ENCODE data around the gene SEPHS2. TPM values are rescaled to one million over a fixed set of nuclear protein-coding genes. Genes with fewer than 3 reads are reported as not detected.
"Not testable (repeated sequence)": the region's sequence is repeated elsewhere in the genome, so short reads cannot be mapped to it uniquely, and the experiment has no call there.

The SEPHS2 gene
- total and polyA plus RNA-seq, 2 experiments from 2014 or later = 14.0 to 51.9 TPM

DNA sequence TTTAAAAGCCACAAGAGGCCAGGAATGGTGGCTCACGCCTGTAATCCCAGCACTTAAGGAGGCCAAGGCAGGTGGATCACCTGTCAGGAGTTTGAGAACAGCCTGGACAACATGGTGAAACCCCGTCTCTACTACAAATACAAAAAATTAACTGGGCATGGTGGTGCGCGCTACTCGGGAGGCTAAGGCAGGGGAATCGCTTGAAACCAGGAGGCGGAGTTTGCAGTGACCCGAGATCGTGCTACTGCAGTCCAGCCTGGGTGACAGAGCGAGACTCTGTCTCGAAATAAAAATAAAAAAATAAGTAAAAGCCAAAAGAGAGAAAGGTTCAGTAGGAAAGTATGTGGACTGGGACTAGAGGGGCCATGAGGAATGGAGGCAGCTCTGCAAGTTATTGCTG is 13.8 kb upstream of the SEPHS2 start:
- DNase-seq (ENCODE audit: low read depth in 1 of 2, low spot score in 1 of 2) = no peak
- TF ChIP-seq, protein P1, sequence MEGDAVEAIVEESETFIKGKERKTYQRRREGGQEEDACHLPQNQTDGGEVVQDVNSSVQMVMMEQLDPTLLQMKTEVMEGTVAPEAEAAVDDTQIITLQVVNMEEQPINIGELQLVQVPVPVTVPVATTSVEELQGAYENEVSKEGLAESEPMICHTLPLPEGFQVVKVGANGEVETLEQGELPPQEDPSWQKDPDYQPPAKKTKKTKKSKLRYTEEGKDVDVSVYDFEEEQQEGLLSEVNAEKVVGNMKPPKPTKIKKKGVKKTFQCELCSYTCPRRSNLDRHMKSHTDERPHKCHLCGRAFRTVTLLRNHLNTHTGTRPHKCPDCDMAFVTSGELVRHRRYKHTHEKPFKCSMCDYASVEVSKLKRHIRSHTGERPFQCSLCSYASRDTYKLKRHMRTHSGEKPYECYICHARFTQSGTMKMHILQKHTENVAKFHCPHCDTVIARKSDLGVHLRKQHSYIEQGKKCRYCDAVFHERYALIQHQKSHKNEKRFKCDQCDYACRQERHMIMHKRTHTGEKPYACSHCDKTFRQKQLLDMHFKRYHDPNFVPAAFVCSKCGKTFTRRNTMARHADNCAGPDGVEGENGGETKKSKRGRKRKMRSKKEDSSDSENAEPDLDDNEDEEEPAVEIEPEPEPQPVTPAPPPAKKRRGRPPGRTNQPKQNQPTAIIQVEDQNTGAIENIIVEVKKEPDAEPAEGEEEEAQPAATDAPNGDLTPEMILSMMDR (IDR thresholded peaks at IDR 0.05; ENCODE audit: low read depth, low read length) = no peak
- no peaks in the 10 kb centered on the region for H3K4me1 ChIP-seq (ENCODE audit: low read depth)

DNA sequence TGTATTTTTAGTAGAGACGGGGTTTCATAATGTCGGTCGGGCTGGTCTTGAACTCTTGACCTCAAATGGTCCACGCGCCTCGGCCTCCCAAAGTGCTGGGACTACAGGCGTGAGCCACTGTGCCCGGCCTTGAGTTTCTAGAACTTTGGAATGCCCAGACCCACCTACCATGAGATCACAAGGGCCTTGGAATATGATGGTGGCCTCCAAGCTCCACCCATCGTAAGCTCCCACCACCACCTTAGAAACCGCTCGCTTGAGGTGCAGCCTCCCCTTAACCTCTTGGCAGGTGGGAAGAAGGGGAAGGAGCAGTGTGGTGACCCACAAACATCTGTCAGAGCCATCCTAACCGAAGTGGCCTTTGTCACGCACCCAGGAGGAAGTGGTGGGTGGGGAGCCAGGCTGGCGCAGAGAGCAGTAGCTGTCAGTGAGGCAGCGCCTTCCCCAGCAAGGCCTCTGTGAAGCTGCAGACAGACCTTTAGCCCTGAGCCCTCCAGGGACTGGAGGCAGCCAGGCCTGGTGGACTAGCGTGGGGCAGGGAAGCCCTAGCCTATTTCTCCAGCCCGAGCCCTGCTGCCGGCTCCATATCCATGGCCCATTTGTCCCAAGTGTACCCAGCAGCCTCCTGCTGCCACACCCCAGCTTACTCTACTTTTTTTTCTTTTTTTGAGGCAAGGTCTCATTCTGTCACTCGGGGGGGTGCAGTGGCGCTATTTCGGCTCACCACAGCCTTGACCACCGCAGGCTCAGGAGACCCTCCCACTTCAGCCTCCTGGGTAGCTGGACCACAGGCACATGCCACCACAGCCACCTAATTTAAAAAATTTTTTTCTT is 13.1 kb upstream of the SEPHS2 start:
- H3K4me1 ChIP-seq (ENCODE audit: low read depth) = no peaks in the 10 kb centered on the region
- no peak for DNase-seq (ENCODE audit: low read depth in 1 of 2, low spot score in 1 of 2)

More for the DNA sequence above, 13.8 kb upstream of the SEPHS2 start:
- Histone ChIP-seq H3K27ac (no peak overlapping the region), H3K9me3 (ENCODE audit: low read depth) (no peaks in the 10 kb centered on the region), H3K4me3 (no peak overlapping the region), H3K36me3 (no peaks in the 10 kb centered on the region), H3K27me3 (no peaks in the 10 kb centered on the region)

DNA sequence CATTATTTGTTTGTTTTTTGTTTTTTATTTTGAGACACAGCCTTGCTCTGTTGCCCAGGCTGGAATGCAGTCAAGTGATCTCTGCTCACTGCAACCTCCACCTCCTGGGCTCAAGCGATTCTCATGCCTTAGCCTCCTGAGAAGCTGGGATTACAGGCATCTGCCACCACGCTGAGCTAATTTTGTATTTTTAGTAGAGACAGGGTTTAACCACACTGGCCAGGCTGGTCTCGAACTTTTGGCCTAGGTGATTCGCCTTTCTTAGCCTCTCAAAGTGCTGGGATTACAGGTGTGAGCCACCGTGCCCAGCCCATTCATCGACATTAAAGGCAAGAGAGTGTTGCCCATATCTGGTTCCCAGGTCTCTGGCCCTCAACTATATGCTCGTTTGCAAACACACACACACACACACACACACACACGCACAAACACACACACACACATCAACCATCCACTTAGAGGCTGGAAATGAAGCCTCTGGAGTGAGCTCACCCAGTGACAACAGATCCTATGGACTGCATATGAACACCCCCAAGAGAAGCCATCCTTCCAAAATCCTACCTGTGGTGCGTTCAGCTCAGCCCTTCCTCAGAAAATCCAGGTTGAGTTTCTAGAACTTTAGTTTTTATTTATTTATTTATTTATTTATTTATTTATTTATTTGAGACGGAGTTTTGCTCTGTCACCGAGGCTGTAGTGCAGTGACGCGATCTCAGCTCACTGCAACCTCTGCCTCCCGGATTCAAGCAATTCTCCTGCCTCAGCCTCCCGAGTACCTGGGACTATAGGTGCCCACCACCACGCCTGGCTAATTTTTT is 12.3 kb upstream of the SEPHS2 start:
- Histone ChIP-seq H3K36me3 (no peaks in the 10 kb centered on the region), H3K4me1 (ENCODE audit: low read depth) (no peaks in the 10 kb centered on the region), H3K4me3 (no peak overlapping the region), H3K27ac (no peak overlapping the region), H3K9me3 (ENCODE audit: low read depth) (no peaks in the 10 kb centered on the region), H3K27me3 (no peaks in the 10 kb centered on the region)
- DNase-seq (ENCODE audit: low read depth in 1 of 2, low spot score in 1 of 2) = no peak
- TF ChIP-seq, protein P1 (IDR thresholded peaks at IDR 0.05; ENCODE audit: low read depth, low read length) = no peak

More for the DNA sequence above, 13.1 kb upstream of the SEPHS2 start:
- no peaks in the 10 kb centered on the region for H3K27me3 ChIP-seq
- TF ChIP-seq, protein P1 (IDR thresholded peaks at IDR 0.05; ENCODE audit: low read depth, low read length) = no peak
- H3K36me3 ChIP-seq = no peaks in the 10 kb centered on the region
- H3K4me3 ChIP-seq = no peak overlapping the region
- no peak overlapping the region for H3K27ac ChIP-seq
- H3K9me3 ChIP-seq (ENCODE audit: low read depth) = no peaks in the 10 kb centered on the region

DNA sequence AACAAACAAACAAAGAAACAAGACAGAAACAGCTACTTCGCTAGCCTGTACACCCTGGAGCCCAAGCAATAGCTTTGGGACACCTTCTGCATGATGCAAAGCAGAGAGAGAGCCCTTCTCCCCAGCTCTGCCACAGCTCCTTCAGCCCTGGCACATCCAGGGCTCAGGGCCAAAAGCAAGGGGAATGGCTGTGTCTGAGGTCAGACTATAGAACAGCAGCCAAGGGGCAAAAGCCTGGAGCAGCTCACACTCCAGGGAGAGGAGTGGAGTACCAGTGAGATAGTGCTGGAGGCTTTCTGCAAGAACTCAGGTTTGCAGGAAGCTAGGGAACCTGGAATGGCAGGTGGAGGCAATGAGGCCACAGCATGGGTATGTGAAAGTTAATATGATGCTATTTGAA is 11.6 kb upstream of the SEPHS2 start:
- TF ChIP-seq, protein P1 (IDR thresholded peaks at IDR 0.05; ENCODE audit: low read depth, low read length) = no peak
- Histone ChIP-seq H3K36me3 (no peaks in the 10 kb centered on the region), H3K4me1 (ENCODE audit: low read depth) (no peaks in the 10 kb centered on the region), H3K27me3 (no peaks in the 10 kb centered on the region), H3K27ac (no peak overlapping the region), H3K9me3 (ENCODE audit: low read depth) (no peaks in the 10 kb centered on the region), H3K4me3 (no peak overlapping the region)
- DNase-seq (ENCODE audit: low read depth in 1 of 2, low spot score in 1 of 2) = no peak

DNA sequence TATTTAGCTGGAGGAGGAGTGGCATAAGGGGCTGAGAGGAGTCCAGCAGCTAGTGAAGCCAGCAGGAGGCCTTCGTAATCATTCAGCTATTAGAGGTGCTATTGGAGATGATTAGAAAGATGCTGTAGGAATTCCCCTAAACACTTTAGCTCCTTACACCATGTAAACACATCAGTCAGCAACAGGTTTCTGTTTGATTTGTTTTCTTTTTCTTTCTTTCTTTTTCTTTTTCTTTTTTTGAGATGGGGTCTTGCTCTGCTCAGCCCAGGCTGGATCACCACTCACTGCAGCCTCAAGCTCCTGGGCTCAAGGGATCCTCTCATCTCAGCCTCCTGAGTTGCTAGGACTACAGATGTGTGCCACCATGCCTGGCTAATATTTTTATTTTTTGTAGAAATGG is 10.6 kb upstream of the SEPHS2 start:
- Histone ChIP-seq H3K27me3 (no peaks in the 10 kb centered on the region), H3K4me3 (no peak overlapping the region), H3K9me3 (ENCODE audit: low read depth) (no peaks in the 10 kb centered on the region), H3K4me1 (ENCODE audit: low read depth) (no peaks in the 10 kb centered on the region), H3K27ac (no peak overlapping the region), H3K36me3 (no peaks in the 10 kb centered on the region)
- DNase-seq (ENCODE audit: low read depth in 1 of 2, low spot score in 1 of 2) = no peak
- TF ChIP-seq, protein P1 (IDR thresholded peaks at IDR 0.05; ENCODE audit: low read depth, low read length) = no peak

DNA sequence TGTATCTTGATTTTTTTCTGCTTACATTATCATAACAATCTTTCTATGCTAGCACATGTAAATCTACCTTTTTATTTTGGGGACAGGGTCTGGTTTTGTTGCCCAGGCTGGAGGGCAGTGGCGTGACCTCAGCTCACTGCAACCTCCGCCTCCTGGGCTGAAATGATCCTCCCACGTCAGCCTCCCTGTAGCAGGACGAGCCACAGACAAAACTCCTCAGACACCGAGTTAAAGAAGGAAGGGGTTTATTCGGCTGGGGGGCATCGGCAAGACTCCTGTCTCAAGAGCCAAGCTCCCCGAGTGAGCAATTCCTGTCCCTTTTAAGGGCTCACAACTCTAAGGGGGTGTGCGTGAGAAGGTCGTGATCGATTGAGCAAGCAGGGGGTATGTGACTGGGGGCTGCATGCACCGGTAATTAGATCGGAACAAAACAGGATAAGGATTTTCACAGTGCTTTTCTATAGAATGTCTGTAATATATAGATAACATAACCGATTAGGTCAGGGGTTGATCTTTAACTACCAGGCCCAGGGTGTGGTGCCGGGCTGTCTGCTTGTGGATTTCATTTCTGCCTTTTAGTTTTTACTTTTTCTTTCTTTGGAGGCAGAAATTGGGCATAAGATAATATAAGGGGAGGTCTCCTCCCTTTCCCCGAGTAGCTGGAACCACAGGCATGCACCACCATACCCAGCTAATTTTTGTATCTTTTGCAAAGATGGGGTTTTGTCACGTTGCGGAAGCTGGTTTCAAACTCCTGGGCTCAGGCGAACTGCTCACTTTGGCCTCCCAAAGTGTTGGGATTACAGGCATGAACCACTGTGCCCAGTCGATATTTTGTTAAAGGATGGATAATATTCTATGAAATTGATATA is 7.3 kb upstream of the SEPHS2 start:
- not testable (repeated sequence) for H3K9me3 ChIP-seq (ENCODE audit: low read depth); H3K4me1 ChIP-seq (ENCODE audit: low read depth); H3K36me3 ChIP-seq; DNase-seq (ENCODE audit: low read depth in 1 of 2, low spot score in 1 of 2); H3K27me3 ChIP-seq; H3K4me3 ChIP-seq; H3K27ac ChIP-seq

Measured in cardiac muscle cell (in vitro differentiated cells and primary cell).